NCI-H446 (cell line): ENCODE measurements around the gene CALU.

Experiments
- DNase-seq, 2 experiments: peaks; one replicate each; lab custom pipeline; 2025; lab: John Stamatoyannopoulos, UW

The CALU gene

GRCh38 chr7:128788446-128789412, 49.6 kb downstream of the CALU start:
- DNase-seq = no peak

- DNase-seq = no peak
These were observed 51.3 kb downstream of the CALU start for GRCh38 chr7:128790315-128791041.

- DNase-seq = peak in 1 of 2 experiments; percentile 52
These were observed 52.2 kb downstream of the CALU start, which contains the start of gene CCDC136 for GRCh38 chr7:128791121-128791971. TSS of gene CCDC136 (plus strand) at chr7:128791968. CDS start at chr7:128792412, 444 bp downstream.

- DNase-seq = no peak
These were observed 52.8 kb downstream of the CALU start for GRCh38 chr7:128791972-128792327.

- peak in 1 of 2 experiments; percentile 15 for DNase-seq
These were observed 53.5 kb downstream of the CALU start for GRCh38 chr7:128792471-128793180.

GRCh38 chr7:128793181-128793547, 54.0 kb downstream of the CALU start:
- DNase-seq = no peak

GRCh38 chr7:128794020-128794419, 54.9 kb downstream of the CALU start:
- no peak for DNase-seq

GRCh38 chr7:128794436-128794835, 55.3 kb downstream of the CALU start:
- no peak for DNase-seq

- no peak for DNase-seq
These were observed 56.0 kb downstream of the CALU start for GRCh38 chr7:128795129-128795528.

GRCh38 chr7:128796327-128796726, 57.2 kb downstream of the CALU start:
- DNase-seq = peak in 1 of 2 experiments; percentile 65

- DNase-seq = no peak
These were observed 60.3 kb downstream of the CALU start for GRCh38 chr7:128799451-128799850.

GRCh38 chr7:128800567-128800966, 61.4 kb downstream of the CALU start:
- no peak for DNase-seq

GRCh38 chr7:128801003-128801402, 61.8 kb downstream of the CALU start:
- DNase-seq = no peak

- no peak for DNase-seq
These were observed 62.7 kb downstream of the CALU start for GRCh38 chr7:128801667-128802418.

GRCh38 chr7:128804484-128804883, 65.3 kb downstream of the CALU start:
- DNase-seq = no peak

GRCh38 chr7:128805225-128805624, 66.1 kb downstream of the CALU start:
- no peak for DNase-seq

- DNase-seq = no peak
These were observed 68.0 kb downstream of the CALU start for GRCh38 chr7:128807191-128807590.

- no peak for DNase-seq
These were observed 70.2 kb downstream of the CALU start for GRCh38 chr7:128809363-128809762.

GRCh38 chr7:128810473-128810872, 71.3 kb downstream of the CALU start:
- no peak for DNase-seq

- no peak for DNase-seq
These were observed 71.8 kb downstream of the CALU start for GRCh38 chr7:128810997-128811396.
